Activated CD8-positive, alpha-beta memory T cell treated with anti-CD3 and anti-CD28 coated beads, Interleukin-2, amount 10 ng/mL, durations not matched to agents 7 days and 5 days (primary cell): ENCODE results near the gene CALY. TPM values are rescaled to one million over a fixed set of nuclear protein-coding genes. Genes with fewer than 3 reads are reported as not detected.

Experiments used
- ATAC-seq: fragments of 150-1000 bp; cut with Tn5 transposase; one replicate; pipeline ENCODE4 v1.10.0; 2021; ENCODE audit warnings: moderate library complexity
- CTCF ChIA-PET: fragments of 350-600 bp; sonication (Branson Sonifier 250); formaldehyde crosslinking; loops from one replicate; lab custom pipeline; 2021; ENCODE audit warnings: antibody characterized with exemption; lab: Charles Lee
- DNase-seq: peaks from one replicate; pipeline ENCODE4 v3.0.0-alpha.2; 2020
- H3K27ac Mint-ChIP-seq: one replicate; pipeline ENCODE4 v1.8.0; 2021; ENCODE audit warnings: mild to moderate bottlenecking, mixed read lengths
- H3K27me3 Mint-ChIP-seq: one replicate; pipeline ENCODE4 v1.8.0; 2021; ENCODE audit warnings: mixed read lengths
- H3K36me3 Mint-ChIP-seq: one replicate; pipeline ENCODE4 v1.8.0; 2021; ENCODE audit warnings: mild to moderate bottlenecking, mixed read lengths
- H3K4me1 Mint-ChIP-seq: one replicate; pipeline ENCODE4 v1.8.0; 2021; ENCODE audit warnings: mixed read lengths
- H3K4me3 Mint-ChIP-seq: one replicate; pipeline ENCODE4 v1.8.0; 2021; ENCODE audit warnings: mild to moderate bottlenecking, moderate library complexity, mixed read lengths
- H3K9me3 Mint-ChIP-seq: one replicate; pipeline ENCODE4 v1.8.0; 2022; ENCODE audit warnings: low read depth, mixed read lengths
- total RNA-seq, 2 experiments: library from RNA; stranded (reverse); gene quantifications; one replicate each; pipeline ENCODE4 v1.2.3, GENCODE V29; 2021

CALY gene
- total RNA-seq, 2 experiments from 2014 or later = not detected

DNA sequence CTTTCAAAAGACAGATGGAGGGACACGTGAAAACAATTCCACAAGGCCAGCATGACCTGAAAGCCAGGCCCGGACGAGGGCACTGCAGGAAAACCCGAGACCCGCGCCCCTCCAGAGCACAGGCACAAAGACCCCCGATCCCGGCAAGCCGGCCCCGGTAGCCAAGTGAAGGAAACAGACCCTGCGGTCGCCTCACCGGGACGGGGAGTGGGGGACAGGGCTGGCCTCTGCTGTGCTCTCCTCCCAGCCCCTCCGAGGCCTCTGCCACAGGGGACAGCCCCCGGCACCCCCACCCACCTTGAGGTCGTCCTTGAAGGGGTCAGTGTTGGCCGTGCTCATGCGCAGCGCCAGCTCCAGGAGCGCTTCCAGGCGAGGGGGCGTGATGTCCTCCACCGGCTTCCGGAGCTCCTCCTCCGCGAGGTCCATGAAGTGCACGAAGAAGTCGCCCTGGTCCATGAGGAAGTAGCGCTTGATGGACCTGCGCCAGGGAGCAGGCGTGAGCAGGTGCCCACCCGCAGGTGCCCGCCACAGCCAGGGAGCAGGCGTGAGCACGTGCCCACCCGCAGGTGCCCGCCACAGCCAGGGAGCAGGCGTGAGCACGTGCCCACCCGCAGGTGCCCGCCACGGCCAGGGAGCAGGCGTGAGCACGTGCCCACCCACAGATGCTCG is 48.7 kb downstream of the CALY start:
- Mint-ChIP-seq H3K36me3 (peaks cover 35% of the 10 kb centered on the region), H3K27ac (no peak overlapping the region), H3K4me3 (no peak overlapping the region), H3K4me1 (no peaks in the 10 kb centered on the region), H3K9me3 (no peaks in the 10 kb centered on the region), H3K27me3 (no peaks in the 10 kb centered on the region)
- DNase-seq = no peak
- no peak for ATAC-seq
- CTCF ChIA-PET = interaction anchor here (0.9 to 1.2 kb wide), 3 partner anchors 10 to 20 kb away, joined by 3 read pairs; partner anchors contain the start of gene ADAM8

DNA sequence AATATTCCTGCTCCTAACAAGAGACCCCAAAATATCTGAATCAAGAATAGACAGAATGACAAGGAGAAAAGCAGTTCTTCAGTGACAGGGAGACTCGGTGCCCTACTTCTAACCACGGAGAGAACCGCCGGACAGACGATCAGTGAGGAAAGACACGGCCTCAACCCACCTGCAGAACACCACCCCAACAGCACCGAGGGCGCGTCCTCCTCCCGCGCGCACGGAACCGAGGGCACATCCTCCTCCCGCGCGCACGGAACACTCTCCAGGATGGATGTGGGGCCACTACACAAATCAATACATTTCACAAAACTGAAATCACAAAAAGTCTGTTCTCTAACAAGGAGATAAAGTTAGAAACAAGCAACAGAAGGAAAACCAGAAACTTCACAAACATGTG is 50.3 kb downstream of the CALY start:
- CTCF ChIA-PET = interaction anchor here (1.3 kb wide), 1 partner anchor 43 kb away, joined by 3 read pairs; no protein-coding TSS in a partner anchor
- DNase-seq (no peak), ATAC-seq (no peak)
- Mint-ChIP-seq H3K27ac (no peak overlapping the region), H3K4me3 (no peak overlapping the region), H3K4me1 (no peaks in the 10 kb centered on the region), H3K27me3 (no peaks in the 10 kb centered on the region), H3K36me3 (peaks cover 38% of the 10 kb centered on the region), H3K9me3 (no peaks in the 10 kb centered on the region)

DNA sequence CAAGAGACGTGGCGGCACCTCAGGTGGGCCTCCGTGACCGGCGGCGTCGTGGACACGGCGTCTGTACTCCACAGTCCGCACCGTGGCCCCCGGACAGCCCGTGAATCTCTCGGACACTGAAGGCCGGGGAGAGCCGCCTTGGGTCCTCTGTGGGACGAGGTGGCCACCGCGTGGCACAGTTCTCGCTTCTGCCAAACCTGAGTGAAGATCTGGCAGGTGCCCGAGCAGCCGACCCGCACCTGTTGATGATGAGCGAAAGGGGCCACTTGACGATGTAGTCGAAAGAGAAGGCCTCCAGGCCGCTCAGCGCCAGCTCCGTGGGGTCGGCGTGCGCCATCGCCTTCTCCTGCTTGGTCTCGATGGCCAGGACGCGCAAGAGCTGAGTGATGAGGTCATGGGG is 51.5 kb downstream of the CALY start:
- H3K4me3 Mint-ChIP-seq = no peak overlapping the region
- no peak for DNase-seq
- H3K27ac Mint-ChIP-seq = no peak overlapping the region
- CTCF ChIA-PET = interaction anchor here (0.8 kb wide), 1 partner anchor 23 kb away, joined by 3 read pairs; no protein-coding TSS in a partner anchor
- H3K36me3 Mint-ChIP-seq = peaks cover 32% of the 10 kb centered on the region
- H3K9me3 Mint-ChIP-seq = no peaks in the 10 kb centered on the region
- no peak for ATAC-seq
- no peaks in the 10 kb centered on the region for H3K27me3 Mint-ChIP-seq
- no peaks in the 10 kb centered on the region for H3K4me1 Mint-ChIP-seq

DNA sequence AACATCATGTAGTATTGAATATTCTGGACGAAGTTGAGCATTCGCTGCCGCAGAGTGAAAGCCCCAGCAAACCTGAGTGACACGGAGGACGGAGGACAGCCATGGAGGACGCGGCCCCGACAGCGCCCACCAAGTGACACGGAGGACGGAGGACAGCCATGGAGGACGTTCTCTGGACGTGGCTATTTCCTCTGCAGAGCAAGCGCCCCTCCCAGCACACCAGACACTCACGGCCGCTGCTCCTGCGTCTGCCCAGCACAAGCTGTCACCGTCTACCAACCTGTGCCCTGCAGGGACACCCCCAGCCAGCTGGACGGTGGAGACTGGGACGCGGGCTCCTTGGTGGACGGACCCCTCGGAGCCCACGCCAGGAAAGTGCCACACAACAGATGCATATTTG is 52.8 kb downstream of the CALY start:
- no peak for DNase-seq
- ATAC-seq = no peak
- CTCF ChIA-PET = no interaction called here
- Mint-ChIP-seq H3K9me3 (no peaks in the 10 kb centered on the region), H3K27ac (no peak overlapping the region), H3K36me3 (peaks cover 32% of the 10 kb centered on the region), H3K27me3 (no peaks in the 10 kb centered on the region), H3K4me1 (peaks cover 12% of the 10 kb centered on the region), H3K4me3 (no peak overlapping the region)

DNA sequence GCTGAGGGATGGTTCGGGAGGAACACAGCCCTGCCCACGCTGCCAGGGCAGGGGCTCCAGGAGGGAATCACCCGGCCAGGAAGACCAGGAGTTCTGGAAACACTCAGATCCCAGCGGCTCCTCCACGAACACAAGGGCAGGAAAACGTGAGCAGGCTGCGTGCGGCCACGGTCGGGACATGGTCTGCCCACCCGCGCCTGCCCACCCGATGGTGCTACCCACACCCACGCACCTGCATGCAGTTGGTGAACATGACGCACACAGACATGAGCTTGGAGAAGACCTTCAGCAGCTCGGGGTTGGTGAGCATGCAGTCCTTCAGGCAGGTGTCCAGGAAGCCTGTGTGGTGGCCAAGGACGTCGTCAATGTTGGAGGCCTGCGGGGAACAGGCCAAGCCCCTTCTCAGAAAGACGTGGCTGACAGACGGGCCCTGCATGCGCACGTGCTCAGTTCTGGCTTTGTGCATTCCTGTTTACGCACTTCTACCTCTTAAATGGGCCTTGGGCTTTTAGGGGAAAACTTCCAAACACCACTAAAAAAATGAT is 53.8 kb downstream of the CALY start:
- H3K27ac Mint-ChIP-seq = no peak overlapping the region
- peaks cover 29% of the 10 kb centered on the region for H3K36me3 Mint-ChIP-seq
- no peaks in the 10 kb centered on the region for H3K27me3 Mint-ChIP-seq
- no peak for ATAC-seq
- no peak overlapping the region for H3K4me3 Mint-ChIP-seq
- DNase-seq = no peak
- H3K9me3 Mint-ChIP-seq = no peaks in the 10 kb centered on the region
- H3K4me1 Mint-ChIP-seq = peaks cover 22% of the 10 kb centered on the region
- CTCF ChIA-PET = interaction anchor here (1.8 kb wide), 1 partner anchor 25 kb away, joined by 7 read pairs; no protein-coding TSS in a partner anchor

DNA sequence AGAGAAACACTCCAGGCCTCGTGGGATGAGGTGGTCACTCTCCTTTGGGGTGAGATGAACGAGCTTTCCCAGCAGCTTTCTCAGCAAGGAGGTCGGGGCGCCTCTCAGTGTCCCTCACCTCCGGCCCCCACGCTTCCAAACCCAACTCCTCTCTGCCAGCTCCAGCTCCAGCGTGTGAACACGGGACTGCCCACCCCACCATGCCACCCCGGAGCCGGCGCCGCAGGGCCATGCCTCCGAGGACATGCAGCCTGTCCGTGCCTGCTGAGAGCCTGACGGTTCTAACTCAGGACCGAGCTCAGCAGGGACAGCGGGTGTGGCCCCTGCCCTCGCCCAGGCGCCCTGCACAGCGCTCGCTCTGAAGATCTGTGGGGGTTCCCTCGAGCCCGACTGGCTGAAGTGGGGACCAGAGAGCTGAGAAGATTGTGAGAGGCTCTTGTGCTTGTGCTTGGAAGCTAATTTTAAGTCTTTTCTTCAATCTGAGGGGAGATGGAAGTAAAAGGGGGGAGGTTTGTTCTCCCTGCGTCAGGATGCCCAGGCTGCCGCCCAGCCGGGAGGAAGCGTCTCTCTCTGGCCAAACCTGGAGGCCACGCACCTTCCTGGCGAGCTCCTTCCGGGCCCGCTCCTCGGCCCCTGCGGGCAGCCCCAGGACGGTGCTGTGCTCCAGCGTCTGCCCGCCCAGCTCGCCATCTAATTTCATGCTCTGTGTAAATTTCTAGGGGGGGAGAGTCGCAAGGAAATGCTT is 54.9 kb downstream of the CALY start:
- DNase-seq = no peak
- Mint-ChIP-seq H3K4me3 (no peak overlapping the region), H3K27ac (no peak overlapping the region), H3K36me3 (peaks cover 23% of the 10 kb centered on the region), H3K4me1 (peaks cover 28% of the 10 kb centered on the region), H3K9me3 (no peaks in the 10 kb centered on the region), H3K27me3 (no peaks in the 10 kb centered on the region)
- CTCF ChIA-PET = interaction anchor here (1.3 to 1.8 kb wide), 2 partner anchors 26 to 48 kb away, joined by 3 to 7 read pairs; no protein-coding TSS in a partner anchor
- no peak for ATAC-seq

DNA sequence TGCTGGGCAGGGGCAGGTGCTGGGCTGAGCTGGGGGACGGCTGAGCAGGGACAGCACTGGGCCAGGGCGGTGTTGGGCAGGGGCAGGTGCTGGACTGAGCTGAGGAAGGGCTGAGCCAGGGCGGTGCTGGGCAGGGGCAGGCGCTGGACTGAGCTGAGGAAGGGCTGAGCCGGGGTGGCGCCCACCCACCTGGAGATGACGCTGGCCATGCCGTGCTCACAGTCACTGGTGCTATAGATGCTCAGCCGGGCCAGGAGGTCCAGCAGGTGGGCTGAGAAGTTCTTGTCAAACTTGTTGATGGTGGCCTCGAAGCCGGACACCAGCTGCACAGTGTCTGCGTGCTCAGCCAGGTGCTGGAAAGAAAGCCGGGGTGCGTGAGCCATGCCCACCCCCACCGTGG is 55.6 kb downstream of the CALY start:
- no peaks in the 10 kb centered on the region for H3K27me3 Mint-ChIP-seq
- CTCF ChIA-PET = interaction anchor here (1.3 to 1.8 kb wide), 2 partner anchors 27 to 49 kb away, joined by 3 to 7 read pairs; no protein-coding TSS in a partner anchor
- H3K36me3 Mint-ChIP-seq = peaks cover 20% of the 10 kb centered on the region
- DNase-seq = no peak
- H3K9me3 Mint-ChIP-seq = no peaks in the 10 kb centered on the region
- H3K4me3 Mint-ChIP-seq = no peak overlapping the region
- H3K4me1 Mint-ChIP-seq = peaks cover 28% of the 10 kb centered on the region
- ATAC-seq = no peak
- no peak overlapping the region for H3K27ac Mint-ChIP-seq

DNA sequence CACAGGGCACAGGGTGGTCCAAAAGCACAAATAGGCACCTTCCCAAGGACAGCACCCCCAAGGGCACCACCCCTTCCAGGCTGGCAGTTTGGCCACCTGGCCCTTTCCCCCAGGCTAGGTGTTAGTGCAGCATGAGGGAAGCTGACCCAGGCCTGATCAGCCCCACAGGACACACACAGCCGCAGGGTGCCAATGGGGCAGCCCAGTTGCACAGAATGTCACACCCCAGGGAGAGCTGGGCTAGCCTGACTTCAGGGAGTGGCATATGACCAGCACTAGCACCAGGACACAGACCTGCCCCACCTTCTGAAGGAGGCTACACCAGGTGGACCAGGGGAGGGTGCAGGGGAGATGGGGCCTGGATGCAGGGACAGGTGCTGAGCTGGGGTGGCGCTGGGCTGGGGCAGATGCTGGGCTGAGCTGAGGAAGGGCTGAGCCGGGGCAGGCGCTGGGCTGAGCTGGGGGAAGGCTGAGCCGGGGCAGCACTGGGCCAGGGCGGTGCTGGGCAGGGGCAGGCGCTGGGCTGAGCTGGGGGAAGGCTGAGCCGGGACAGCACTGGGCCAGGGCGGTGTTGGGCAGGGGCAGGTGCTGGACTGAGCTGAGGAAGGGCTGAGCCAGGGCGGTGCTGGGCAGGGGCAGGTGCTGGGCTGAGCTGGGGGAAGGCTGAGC is 56.2 kb downstream of the CALY start:
- Mint-ChIP-seq H3K27ac (peak overlapping the region; percentile 66), H3K27me3 (no peaks in the 10 kb centered on the region), H3K36me3 (peaks cover 17% of the 10 kb centered on the region), H3K4me1 (peaks cover 31% of the 10 kb centered on the region), H3K9me3 (no peaks in the 10 kb centered on the region), H3K4me3 (no peak overlapping the region)
- no peak for ATAC-seq
- no peak for DNase-seq
- CTCF ChIA-PET = no interaction called here

DNA sequence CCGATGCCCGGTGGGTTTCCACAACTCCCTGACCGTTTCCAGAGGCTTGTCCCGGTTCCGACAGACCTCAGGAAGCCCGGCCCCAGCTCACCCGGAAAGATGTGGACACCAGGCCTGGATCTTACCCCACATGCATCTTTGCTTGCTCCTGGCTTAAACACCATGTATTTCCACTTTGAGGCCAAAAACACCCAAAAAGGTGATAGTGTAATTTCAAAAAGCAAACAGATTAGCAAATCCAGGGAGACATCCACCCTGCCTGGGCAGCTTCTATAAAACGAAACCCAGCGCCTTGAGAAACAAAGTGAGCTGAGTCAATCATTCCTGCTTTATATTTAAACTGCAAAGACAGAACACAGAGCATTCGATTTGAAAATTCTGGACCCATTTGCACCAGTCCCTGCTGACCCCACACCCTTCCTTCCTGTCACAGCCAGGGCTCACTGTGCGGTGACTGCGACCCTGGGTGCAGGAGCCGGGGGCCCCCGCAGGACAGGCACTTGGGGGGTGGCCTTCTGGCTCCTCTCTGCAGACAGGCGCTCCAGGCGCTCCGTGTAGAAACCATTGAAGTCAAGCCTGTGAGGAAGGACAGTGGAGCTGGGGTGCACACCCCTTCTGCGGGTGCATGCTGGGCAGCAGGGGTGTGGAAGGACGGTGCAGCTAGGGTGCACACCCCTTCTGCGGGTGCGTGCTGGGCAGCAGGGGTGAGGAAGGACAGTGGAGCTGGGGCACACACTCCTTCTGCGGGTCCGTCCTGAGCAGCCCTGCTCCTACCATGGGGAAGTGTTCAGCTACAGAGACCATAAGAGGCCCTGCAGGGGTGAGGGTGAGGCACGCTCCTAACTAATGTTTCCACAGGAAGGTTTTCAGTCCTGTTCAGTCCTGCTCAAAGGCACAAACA is 57.1 kb downstream of the CALY start:
- H3K4me3 Mint-ChIP-seq = no peak overlapping the region
- peak overlapping the region; percentile 99 for H3K27ac Mint-ChIP-seq

DNA sequence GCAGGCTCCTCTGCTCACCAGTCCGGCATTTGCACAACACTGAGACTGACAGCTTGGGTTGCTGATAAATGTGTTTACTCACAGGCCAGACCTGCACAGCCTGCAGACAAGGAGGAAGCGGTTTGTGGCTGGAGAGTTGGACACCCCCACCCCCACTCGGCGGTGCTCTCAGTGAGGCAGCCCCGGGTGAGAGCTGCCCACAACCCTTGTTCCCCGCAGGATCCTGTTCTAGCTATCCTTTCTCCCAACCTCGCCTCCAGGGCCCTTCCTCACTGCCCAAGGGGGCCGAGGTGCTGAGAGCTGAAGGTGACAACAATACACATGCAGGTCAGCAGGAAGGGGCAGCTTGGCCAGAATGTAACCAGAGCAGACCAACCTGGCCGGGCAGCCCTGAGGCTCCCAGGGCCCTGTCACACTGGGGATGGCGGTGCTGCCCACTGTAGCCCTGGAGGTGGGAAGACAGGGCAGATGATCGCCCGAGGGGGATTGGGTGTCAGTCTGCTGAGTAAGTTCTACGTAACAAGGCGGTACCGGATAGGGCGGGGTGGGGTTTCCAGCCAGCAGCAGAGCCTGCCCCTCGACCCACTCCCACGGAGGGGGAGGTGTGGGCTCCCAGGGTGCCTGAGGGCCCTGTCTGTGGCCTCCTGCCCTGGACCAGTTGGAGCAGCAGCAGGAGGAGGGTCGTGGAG is 58.0 kb downstream of the CALY start:
- ATAC-seq = peak; percentile 59

More for the DNA sequence above, 57.1 kb downstream of the CALY start:
- CTCF ChIA-PET = interaction anchor here (1.3 to 2.6 kb wide), 4 partner anchors 8 to 50 kb away, joined by 3 to 21 read pairs (median 8); no protein-coding TSS in a partner anchor
- Mint-ChIP-seq H3K9me3 (no peaks in the 10 kb centered on the region), H3K36me3 (peaks cover 9% of the 10 kb centered on the region), H3K27me3 (no peaks in the 10 kb centered on the region), H3K4me1 (peaks cover 33% of the 10 kb centered on the region)
- ATAC-seq = no peak
- DNase-seq = no peak

DNA sequence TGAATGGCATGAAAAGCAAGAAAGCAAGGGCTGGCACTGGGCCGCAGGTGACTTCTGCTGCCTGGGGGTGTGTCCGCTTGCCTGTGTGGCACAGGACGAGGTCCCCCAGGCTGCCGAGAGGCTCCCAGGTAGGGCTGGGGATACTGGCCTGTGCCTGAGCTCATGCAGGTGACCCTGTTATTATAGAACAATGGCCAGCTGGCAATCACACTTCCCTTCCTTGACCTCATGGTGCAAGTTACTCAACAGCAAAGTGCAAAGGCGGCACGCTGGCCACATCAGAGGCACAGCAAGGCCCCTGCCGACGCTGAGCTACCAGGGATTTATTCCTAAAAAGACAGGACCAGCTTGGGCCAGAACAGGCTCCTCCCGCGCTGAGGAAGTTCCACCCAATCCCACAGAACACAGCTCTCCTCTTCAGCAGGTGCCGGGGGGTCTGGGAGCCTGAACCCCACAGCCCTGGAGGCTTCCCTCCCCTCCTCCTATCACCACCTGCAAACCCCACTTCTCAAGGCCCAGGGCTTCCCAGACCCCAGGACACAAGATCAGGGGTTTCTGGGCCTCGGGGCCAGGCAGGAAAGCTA is 58.6 kb downstream of the CALY start:
- peak; percentile 0 for ATAC-seq
- no peaks in the 10 kb centered on the region for H3K27me3 Mint-ChIP-seq

More for the DNA sequence above, 58.0 kb downstream of the CALY start:
- H3K27ac Mint-ChIP-seq = peak overlapping the region; percentile 99
- H3K4me3 Mint-ChIP-seq = peak overlapping the region; percentile 78
- CTCF ChIA-PET = interaction anchor here (0.8 to 2.6 kb wide), 10 partner anchors 9 to 135 kb away, joined by 3 to 21 read pairs (median 6); no protein-coding TSS in a partner anchor
- DNase-seq = peak; percentile 95
- no peaks in the 10 kb centered on the region for H3K9me3 Mint-ChIP-seq
- H3K36me3 Mint-ChIP-seq = peaks cover 7% of the 10 kb centered on the region
- H3K27me3 Mint-ChIP-seq = no peaks in the 10 kb centered on the region
- peaks cover 36% of the 10 kb centered on the region for H3K4me1 Mint-ChIP-seq

More for the DNA sequence above, 58.6 kb downstream of the CALY start:
- Mint-ChIP-seq H3K9me3 (no peaks in the 10 kb centered on the region), H3K4me3 (peak overlapping the region; percentile 78), H3K27ac (peak overlapping the region; percentile 99), H3K4me1 (peaks cover 36% of the 10 kb centered on the region), H3K36me3 (peaks cover 5% of the 10 kb centered on the region)
- no peak for DNase-seq
- CTCF ChIA-PET = interaction anchor here (0.7 to 2.6 kb wide), 11 partner anchors 9 to 134 kb away, joined by 3 to 21 read pairs (median 5); no protein-coding TSS in a partner anchor
